Right lobe of liver (tissue), 6 donors: ENCODE results near the gene PCDH15. TPM values are rescaled to one million over a fixed set of nuclear protein-coding genes. Genes with fewer than 3 reads are reported as not detected.

Experiments
- ATAC-seq, 4 donors: fragments of 200-7000 bp; cut with Tn5 transposase; one replicate each; pipeline ENCODE4 v1.9.1; 2020; ENCODE audit warnings: mild to moderate bottlenecking in 4 of 4, moderate library complexity in 4 of 4
- DNase-seq, 3 donors: peaks; one replicate each; pipeline ENCODE4 v3.0.0-alpha.2; 2020
- H3K27ac ChIP-seq, 3 donors: fragments of 200-600 bp; one replicate each; pipeline ENCODE4 v1.8.0; 2022
- H3K27me3 ChIP-seq, 2 donors: fragments of 200-600 bp; one replicate each; pipeline ENCODE4 v1.8.0; 2022
- H3K36me3 ChIP-seq, 4 donors: fragments of 200-600 bp; sonication (generic) in 1 of 4; one replicate each; pipeline versions ENCODE4 v1.5.1 to v1.8.0; 2017 to 2022; ENCODE audit warnings: control low read depth in 1 of 4
- H3K4me1 ChIP-seq, 4 donors: fragments of 200-600 bp; sonication (generic) in 1 of 4; one replicate each; pipeline versions ENCODE4 v1.5.1 to v1.8.0; 2017 to 2022; ENCODE audit warnings: control low read depth in 1 of 4
- H3K4me3 ChIP-seq, 3 donors: fragments of 200-600 bp; one replicate each; pipeline ENCODE4 v1.8.0; 2022
- H3K9me3 ChIP-seq, 4 donors: fragments of 200-600 bp; sonication (generic) in 1 of 4; one replicate each; pipeline versions ENCODE4 v1.5.1 to v1.8.0; 2017 to 2022; ENCODE audit warnings: control low read depth in 1 of 4
- POLR2A ChIP-seq: fragments of 450-650 bp; IDR thresholded peaks from one replicate; pipeline ENCODE4 v1.6.1; 2017; ENCODE audit warnings: antibody characterized with exemption, mild to moderate bottlenecking
- WGBS: methylation state at CpG from one replicate; pipeline ENCODE4 v1.1.6; 2018; ENCODE audit warnings: low coverage, low lambda C conversion rate; ENCODE audit not compliant: insufficient coverage; ENCODE audit errors: missing lambda C conversion rate; 5-methylcytosine and 5-hydroxymethylcytosine counted together
- intact Hi-C, 2 donors: fragments of 100-400 bp; cut with DNase I; formaldehyde crosslinking; loops; one replicate each; pipeline versions ENCODE4 v1.11.2 to v1.14.1; 2022
- total RNA-seq, 6 experiments: library from RNA; depleted of rRNA in 2 of 6; stranded (reverse); fragments of >200 nt in 2 of 6; fragmentation: NEBNext Ultra II Directional in 3 of 6; extraction: Animal tissue kit (Norgen Biotek cat#: 25700) in 3 of 6; gene quantifications; one replicate each; pipeline versions ENCODE4 v1.1.0 to v1.2.4, GENCODE V29; 2016 to 2023
- TF ChIP-seq, protein P1 (sequence below), 4 donors: fragments of 200-600 bp in 3 of 4; fragments of 450-650 bp in 1 of 4; IDR thresholded peaks; one replicate each; pipeline versions ENCODE4 v1.5.1 to v1.8.0; 2016 to 2022; ENCODE audit warnings: antibody characterized with exemption in 4 of 4, mild to moderate bottlenecking in 2 of 4
- donor health status: DM: no; HTN: yes; CAD: no.
- donor health status: DM: no; HTN: no; CAD: no.
- donor health status: DM: no; HTN: no; CAD: no.
- donor health status: DM: no; HTN: yes; CAD: no.
- donor health status: DM: no; HTN: yes; CAD: no.

PCDH15 gene
- total RNA-seq, 6 experiments from 2014 or later, result not detected

DNA sequence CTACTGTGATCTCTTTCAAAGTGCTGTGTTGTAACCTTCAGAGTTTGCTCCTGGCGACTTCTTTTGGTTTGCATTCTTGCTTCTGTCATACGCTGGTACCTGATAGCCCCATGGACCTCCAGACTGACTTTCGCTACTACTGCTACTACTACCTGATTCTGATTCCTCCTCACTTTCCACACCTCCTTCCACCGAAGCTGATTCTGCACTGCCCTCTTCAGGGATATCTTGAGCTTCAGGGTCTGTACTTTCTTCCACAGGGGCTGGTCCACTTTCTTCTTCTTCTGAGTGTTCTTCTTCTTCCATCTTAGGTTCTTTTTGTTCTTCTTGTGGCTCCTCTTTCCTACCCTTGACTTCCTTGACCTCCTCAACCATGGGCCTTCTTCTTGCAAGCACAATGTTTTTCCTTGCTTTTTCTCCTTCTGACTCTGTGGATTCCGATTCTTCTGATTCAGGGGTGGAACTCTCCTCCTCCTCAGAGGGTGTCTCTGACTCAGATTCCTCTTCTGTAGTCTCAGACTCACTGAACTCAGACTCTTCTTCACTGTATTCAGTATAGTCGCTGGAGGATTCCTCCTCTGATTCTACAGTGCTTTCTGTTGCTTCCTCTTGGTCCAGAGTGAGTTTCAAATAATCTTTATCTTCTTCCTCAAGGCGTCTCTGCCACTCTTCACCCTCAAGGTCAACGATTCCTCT lies 992.2 kb downstream of the PCDH15 start:
- no peak for DNase-seq
- Histone ChIP-seq H3K9me3 (no peaks in the 10 kb centered on the region), H3K27me3 (no peaks in the 10 kb centered on the region), H3K36me3 (no peaks in the 10 kb centered on the region), H3K27ac (no peak overlapping the region), H3K4me3 (no peak overlapping the region), H3K4me1 (no peaks in the 10 kb centered on the region)
- intact Hi-C loops, result no loop called here
- WGBS, result 50% methylated on average over 8 of the region's 8 CpGs
- ATAC-seq, result no peak
- TF ChIP-seq, protein P1, sequence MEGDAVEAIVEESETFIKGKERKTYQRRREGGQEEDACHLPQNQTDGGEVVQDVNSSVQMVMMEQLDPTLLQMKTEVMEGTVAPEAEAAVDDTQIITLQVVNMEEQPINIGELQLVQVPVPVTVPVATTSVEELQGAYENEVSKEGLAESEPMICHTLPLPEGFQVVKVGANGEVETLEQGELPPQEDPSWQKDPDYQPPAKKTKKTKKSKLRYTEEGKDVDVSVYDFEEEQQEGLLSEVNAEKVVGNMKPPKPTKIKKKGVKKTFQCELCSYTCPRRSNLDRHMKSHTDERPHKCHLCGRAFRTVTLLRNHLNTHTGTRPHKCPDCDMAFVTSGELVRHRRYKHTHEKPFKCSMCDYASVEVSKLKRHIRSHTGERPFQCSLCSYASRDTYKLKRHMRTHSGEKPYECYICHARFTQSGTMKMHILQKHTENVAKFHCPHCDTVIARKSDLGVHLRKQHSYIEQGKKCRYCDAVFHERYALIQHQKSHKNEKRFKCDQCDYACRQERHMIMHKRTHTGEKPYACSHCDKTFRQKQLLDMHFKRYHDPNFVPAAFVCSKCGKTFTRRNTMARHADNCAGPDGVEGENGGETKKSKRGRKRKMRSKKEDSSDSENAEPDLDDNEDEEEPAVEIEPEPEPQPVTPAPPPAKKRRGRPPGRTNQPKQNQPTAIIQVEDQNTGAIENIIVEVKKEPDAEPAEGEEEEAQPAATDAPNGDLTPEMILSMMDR (IDR thresholded peaks at IDR 0.05), result no peak
- no peak for TF ChIP-seq POLR2A

DNA sequence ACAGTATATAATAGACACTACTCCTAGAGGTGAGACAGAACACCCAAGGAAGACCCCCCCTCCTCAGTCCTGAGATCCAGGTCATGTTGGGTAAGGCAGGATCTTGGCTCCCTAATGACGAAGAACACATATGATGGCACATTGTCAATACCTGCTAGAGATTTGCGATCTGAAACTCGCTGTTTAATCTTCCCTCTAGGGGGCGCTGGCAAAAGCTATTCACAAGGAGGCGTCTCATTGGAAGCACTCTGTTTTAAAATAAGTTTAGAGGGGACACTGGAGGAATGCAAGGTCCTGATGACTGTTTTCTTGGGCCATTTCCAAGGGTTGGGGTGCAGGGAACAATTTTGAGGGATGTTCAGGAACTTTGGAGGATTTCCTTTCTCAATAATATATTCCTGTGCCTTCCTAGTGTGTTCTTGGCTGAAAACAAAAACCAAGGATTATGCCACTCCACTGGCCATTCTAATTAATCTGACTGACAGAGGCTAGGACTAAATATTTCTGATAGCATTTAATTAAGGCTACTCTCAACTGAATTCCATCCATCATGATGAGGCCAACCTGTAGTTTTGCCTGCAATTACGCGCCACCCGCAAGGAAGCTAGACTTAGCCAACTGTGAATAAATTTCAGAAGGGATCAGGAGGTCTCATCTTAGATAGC lies 1014.7 kb downstream of the PCDH15 start:
- Histone ChIP-seq H3K4me3 (no peak overlapping the region), H3K36me3 (no peaks in the 10 kb centered on the region), H3K4me1 (no peaks in the 10 kb centered on the region), H3K9me3 (no peaks in the 10 kb centered on the region), H3K27ac (no peak overlapping the region), H3K27me3 (no peaks in the 10 kb centered on the region)
- DNase-seq, result no peak
- WGBS, result 68% methylated on average over 8 of the region's 8 CpGs
- TF ChIP-seq POLR2A, result no peak
- TF ChIP-seq, protein P1 (IDR thresholded peaks at IDR 0.05), result peak in 1 of 4 donors; percentile 19
- ATAC-seq, result no peak
- intact Hi-C loops, result no loop called here

- Histone ChIP-seq H3K27me3 (no peaks in the 10 kb centered on the region), H3K4me1 (no peaks in the 10 kb centered on the region), H3K4me3 (no peak overlapping the region), H3K36me3 (no peaks in the 10 kb centered on the region), H3K9me3 (no peaks in the 10 kb centered on the region), H3K27ac (no peak overlapping the region)
- no peak for TF ChIP-seq POLR2A
- TF ChIP-seq, protein P1 (IDR thresholded peaks at IDR 0.05), result no peak
- 74% methylated on average over 10 of the region's 10 CpGs for WGBS
- DNase-seq, result no peak
- intact Hi-C loops, result no loop called here
- ATAC-seq, result no peak
Measured at GRCh38 chr10:53771701-53772100, 1029.3 kb downstream of the PCDH15 start.

- no peaks in the 10 kb centered on the region for H3K4me1 ChIP-seq
- 40% methylated on average over 6 of the region's 6 CpGs for WGBS
- no peaks in the 10 kb centered on the region for H3K9me3 ChIP-seq
- H3K36me3 ChIP-seq, result no peaks in the 10 kb centered on the region
- intact Hi-C loops, result no loop called here
- TF ChIP-seq, protein P1 (IDR thresholded peaks at IDR 0.05), result no peak
- TF ChIP-seq POLR2A, result no peak
- no peak overlapping the region for H3K27ac ChIP-seq
- no peak for ATAC-seq
- no peak for DNase-seq
- no peak overlapping the region for H3K4me3 ChIP-seq
- H3K27me3 ChIP-seq, result no peaks in the 10 kb centered on the region
Measured at GRCh38 chr10:53770903-53771302, 1030.1 kb downstream of the PCDH15 start.
